GM12891 (cell line): ENCODE measurements around the gene MTCL1.

Source experiments
- POLR2A ChIP-seq: IDR thresholded peaks from 2 replicates; pipeline ENCODE4 v1.6.1; 2011; ENCODE audit warnings: low read depth, low read length, control low read depth
- POLR2AphosphoS5 ChIP-seq: IDR thresholded peaks from 2 replicates; pipeline ENCODE4 v1.6.1; 2011; ENCODE audit warnings: low read depth, low read length, control low read depth
- SPI1 ChIP-seq: IDR thresholded peaks from 2 replicates; pipeline ENCODE4 v1.6.1; 2011; ENCODE audit warnings: low read depth, low read length, control low read depth
- TAF1 ChIP-seq: IDR thresholded peaks from 2 replicates; pipeline ENCODE4 v1.6.1; 2011; ENCODE audit warnings: low read depth, low read length, control low read depth

- TF ChIP-seq TAF1 (no peak), POLR2A (no peak), POLR2AphosphoS5 (no peak), SPI1 (no peak)
Observed at GRCh38 chr18:8721094-8721669, 15.8 kb downstream of the MTCL1 start.
